AG04450 (cell line): ENCODE results near the gene SLC39A5. TPM values are rescaled to one million over a fixed set of nuclear protein-coding genes. Genes with fewer than 3 reads are reported as not detected.

Source experiments
- CTCF ChIA-PET: fragments of 300-600, 350-600 bp; formaldehyde crosslinking; extraction: SDS; loops from one replicate; lab custom pipeline; 2022; ENCODE audit warnings: antibody characterized with exemption, inconsistent platforms; lab: Charles Lee
- POLR2A ChIA-PET: fragments of 350-600 bp; formaldehyde crosslinking; extraction: SDS; loops from one replicate; lab custom pipeline; 2021; ENCODE audit warnings: antibody characterized with exemption, inconsistent platforms; lab: Yijun Ruan, JAX
- DNase-seq: peaks from one replicate; pipeline ENCODE4 v3.0.0-alpha.2; 2011; ENCODE audit warnings: low read depth, low spot score
- H3K27ac ChIP-seq: one replicate; pipeline ENCODE4 v1.5.1; 2012; ENCODE audit warnings: low read depth, low read length, control low read depth
- H3K27me3 ChIP-seq: one replicate; pipeline ENCODE4 v1.6.0; 2012; ENCODE audit warnings: low read length; ENCODE audit not compliant: control insufficient read depth, insufficient read depth
- H3K4me3 ChIP-seq: 2 replicates; pipeline ENCODE4 v1.5.1; 2011; ENCODE audit warnings: mild to moderate bottlenecking, low read depth, low read length, control low read depth
- H3K9me3 ChIP-seq: 2 replicates; pipeline ENCODE4 v1.5.1; 2012; ENCODE audit warnings: low read length; ENCODE audit not compliant: control insufficient read depth, insufficient read depth
- CTCF ChIP-seq: IDR thresholded peaks from 2 replicates; pipeline ENCODE4 v1.5.1; 2011; ENCODE audit warnings: low read depth, low read length, control low read depth, inconsistent platforms
- polyA plus RNA-seq: library from polyadenylated mRNA; depleted of rRNA; stranded (reverse); fragments of >200 nt; gene quantifications from 2 replicates; pipeline ENCODE4 v1.2.3, GENCODE V29; 2011

Gene SLC39A5
- polyA plus RNA-seq, 1 experiment, result not detected

- DNase-seq, result peak; percentile 95
- CTCF ChIA-PET, result interaction anchor here (0.8 to 4.2 kb wide), 13 partner anchors 9 to 103 kb away, joined by 3 to 73 read pairs (median 5); partner anchors contain the start of genes ANKRD52, SMARCC2 and ZC3H10
- Histone ChIP-seq H3K4me3 (peak within 1 kb of the TSS; percentile 91), H3K27me3 (no peaks in the 10 kb centered on the region), H3K9me3 (no peaks in the 10 kb centered on the region), H3K27ac (peak within 1 kb of the TSS; percentile 96)
- no peak for TF ChIP-seq CTCF
- POLR2A ChIA-PET, result interaction anchor here (0.5 to 2.9 kb wide), 27 partner anchors 9 to 374 kb away, joined by 3 to 30 read pairs (median 5); partner anchors contain the start of genes ANKRD52, CNPY2, COQ10A and ESYT1
These were observed 7.9 kb upstream of the SLC39A5 start, which contains the start of gene RNF41 for GRCh38 chr12:56221757-56222530. Gene RNF41, minus strand, starts transcription at chr12:56221922. Its CDS starts 7,875 bp downstream, at chr12:56214047.

DNA sequence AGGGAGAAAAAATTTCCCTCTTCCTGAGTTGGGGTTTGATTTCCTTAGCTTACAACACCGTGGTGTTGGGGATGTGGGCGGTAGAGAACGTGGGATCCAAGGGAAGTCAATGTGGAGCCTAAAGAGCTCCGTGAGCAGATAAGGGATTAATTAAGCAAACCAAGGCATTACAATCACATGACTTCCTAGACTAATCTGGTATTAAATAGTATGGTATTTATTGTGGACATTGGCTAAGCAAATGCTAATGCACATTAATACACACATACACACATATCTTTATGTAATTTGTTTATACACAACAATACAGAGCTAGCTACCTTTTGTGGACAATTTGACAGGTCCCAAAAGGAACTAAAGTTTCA, 7.3 kb upstream of the SLC39A5 start:
- TF ChIP-seq CTCF, result no peak
- H3K27ac ChIP-seq, result peak overlapping the region; percentile 96
- H3K9me3 ChIP-seq, result no peaks in the 10 kb centered on the region
- CTCF ChIA-PET, result interaction anchor here (0.9 to 4.2 kb wide), 11 partner anchors 9 to 103 kb away, joined by 3 to 73 read pairs (median 5); partner anchors contain the start of genes ANKRD52, SMARCC2 and ZC3H10
- DNase-seq, result no peak
- peak overlapping the region; percentile 91 for H3K4me3 ChIP-seq
- H3K27me3 ChIP-seq, result no peaks in the 10 kb centered on the region
- POLR2A ChIA-PET, result interaction anchor here (1.3 to 2.9 kb wide), 9 partner anchors 11 to 136 kb away, joined by 5 to 30 read pairs (median 9); partner anchors contain the start of genes MYL6, SMARCC2 and ZC3H10

DNA sequence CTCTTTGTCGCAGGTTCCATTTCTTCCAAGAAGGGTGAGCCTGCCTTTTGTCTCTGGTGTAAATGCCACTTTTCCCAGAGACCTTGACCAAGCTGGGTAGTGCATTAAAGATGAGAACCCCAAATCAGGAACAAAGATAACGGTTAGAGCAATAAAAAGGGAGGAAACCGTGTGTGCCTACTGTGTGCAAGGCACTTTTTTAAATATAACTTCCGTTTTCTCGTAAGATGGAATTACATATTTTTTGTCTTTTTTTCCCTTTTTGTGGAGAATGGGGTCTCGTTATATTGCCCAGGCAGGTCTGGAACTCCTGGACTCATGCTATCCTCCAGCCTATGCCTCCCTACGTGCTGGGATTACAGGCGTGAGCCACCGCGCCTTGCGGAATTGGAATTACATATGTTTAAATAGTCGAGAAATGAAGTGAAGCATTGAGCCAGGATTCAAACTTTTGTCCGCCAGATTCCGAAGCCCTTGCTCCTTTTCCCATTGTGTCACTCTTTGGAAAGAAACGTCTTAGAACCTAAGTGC, 6.2 kb upstream of the SLC39A5 start:
- no peaks in the 10 kb centered on the region for H3K9me3 ChIP-seq
- DNase-seq, result no peak
- CTCF ChIA-PET, result interaction anchor here (0.6 to 4.2 kb wide), 2 partner anchors 14 to 33 kb away, joined by 5 to 73 read pairs; partner anchors contain the start of gene SMARCC2
- peak overlapping the region; percentile 73 for H3K27ac ChIP-seq
- no peaks in the 10 kb centered on the region for H3K27me3 ChIP-seq
- TF ChIP-seq CTCF, result no peak
- POLR2A ChIA-PET, result no interaction called here
- H3K4me3 ChIP-seq, result peak overlapping the region; percentile 37; the same call in 1 of the 2 replicates

DNA sequence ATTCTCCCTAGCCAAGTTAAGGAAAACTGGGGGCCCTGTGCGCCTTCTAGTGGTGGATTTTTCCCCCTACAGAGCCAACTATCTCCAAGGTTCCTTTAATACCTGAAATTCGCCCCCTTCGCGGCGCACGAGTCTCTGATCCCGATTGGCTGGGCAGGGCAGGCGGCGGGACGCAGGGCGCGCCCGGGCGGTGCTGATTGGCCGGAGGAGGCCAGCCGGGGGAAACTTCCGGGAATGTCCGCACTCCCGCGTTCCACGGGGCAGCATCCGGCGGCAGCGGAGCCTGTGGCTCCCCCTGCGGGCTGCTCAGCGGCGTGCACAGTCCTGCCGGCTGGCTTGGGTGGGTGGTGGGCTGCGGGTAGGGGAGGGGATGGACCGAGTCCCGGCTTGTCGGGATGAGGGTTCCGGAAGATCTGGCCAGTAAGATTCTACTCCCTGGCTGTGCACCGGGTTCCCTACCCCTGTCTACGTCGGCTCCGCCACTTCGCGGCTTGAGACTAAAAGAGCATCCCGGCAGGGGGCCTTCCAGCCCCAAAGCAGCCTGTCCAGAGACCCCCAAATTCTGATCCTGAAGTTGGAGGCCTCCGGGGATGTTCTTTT, 5.6 kb upstream of the SLC39A5 start, which contains the start of gene NABP2:
Gene NABP2, plus strand, starts transcription at position 241 of the 600 bp plus-strand sequence. CDS start 515 bp downstream, outside the sequence.
- H3K27ac ChIP-seq, result peak within 1 kb of the TSS; percentile 73
- ChIA-PET POLR2A (no interaction called here), CTCF (interaction anchor here (0.6 to 4.2 kb wide), 2 partner anchors 15 to 34 kb away, joined by 5 to 73 read pairs; partner anchors contain the start of gene SMARCC2)
- H3K9me3 ChIP-seq, result no peaks in the 10 kb centered on the region
- peak; percentile 92 for DNase-seq
- no peaks in the 10 kb centered on the region for H3K27me3 ChIP-seq
- H3K4me3 ChIP-seq, result peak within 1 kb of the TSS; percentile 82
- peak; percentile 82 for TF ChIP-seq CTCF
